NCI-H460 (cell line): ENCODE results near the gene UPP1. TPM values are rescaled to one million over a fixed set of nuclear protein-coding genes. Genes with fewer than 3 reads are reported as not detected.

Experiments
- DNase-seq: peaks from one replicate; pipeline ENCODE4 v3.0.0-alpha.2; 2016; ENCODE audit warnings: low read depth; ENCODE audit errors: extremely low read depth
- total RNA-seq: library from RNA; depleted of rRNA; stranded (reverse); fragments of >200 nt; shearing (Covaris generic); gene quantifications from 2 replicates; pipeline ENCODE4 v1.2.3, GENCODE V29; 2014; rRNA removed

UPP1 gene
- total RNA-seq, 1 experiment from 2014 or later: 97.2 TPM

DNA sequence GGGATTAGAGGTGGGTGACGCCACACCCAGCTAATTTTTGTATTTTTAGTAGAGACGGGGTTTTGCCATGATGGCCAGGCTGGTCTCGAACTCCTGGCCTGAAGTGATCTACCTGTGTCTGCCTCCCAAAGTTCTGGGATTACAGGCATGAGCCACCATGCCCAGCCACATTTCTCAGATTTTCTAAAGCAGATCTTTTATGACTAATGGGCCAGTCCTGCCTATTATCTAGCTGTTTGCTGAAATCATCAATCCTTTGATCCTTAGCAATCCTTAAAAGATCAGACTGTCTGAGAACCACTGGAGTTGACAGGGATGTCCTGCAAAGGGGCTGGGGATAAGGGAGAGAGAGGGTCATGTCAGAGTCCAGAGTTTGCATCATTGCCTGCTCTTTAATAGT lies 61.0 kb downstream of the UPP1 start:
- DNase-seq: no peak

- DNase-seq: peak; percentile 44
Observed at GRCh38 chr7:48154792-48155413, 65.8 kb downstream of the UPP1 start.

Other genes starting within 250 kb of the UPP1 start
- 0.05 TPM in 1 of 2 replicates, not detected in the other for gene PKD1L1, start 140.8 kb upstream of the UPP1 start, total RNA-seq
- gene HUS1, start 109.7 kb upstream of the UPP1 start, total RNA-seq: 22.1 and 28.2 TPM in 2 replicates
- gene SUN3, start 60.2 kb upstream of the UPP1 start, total RNA-seq: not detected in 2 replicates
- gene C7orf57, start 53.7 kb upstream of the UPP1 start, total RNA-seq: 0.12 TPM in 1 of 2 replicates, not detected in the other
- 0.03 TPM in 1 of 2 replicates, not detected in the other for gene ABCA13, start 82.2 kb downstream of the UPP1 start, total RNA-seq